HL-60 (cell line): ENCODE measurements around the gene ATP6V1C2.

Source experiments
- CTCF ChIP-seq: IDR thresholded peaks from one replicate; pipeline ENCODE4 v1.5.1; 2011; ENCODE audit warnings: low read length, control low read depth, inconsistent platforms; ENCODE audit not compliant: insufficient read depth
- REST ChIP-seq: IDR thresholded peaks from 2 replicates; pipeline ENCODE4 v1.6.1; 2012; ENCODE audit warnings: low read depth; ENCODE audit not compliant: insufficient replicate concordance

- TF ChIP-seq CTCF = no peak
- TF ChIP-seq REST = no peak
Observed at GRCh38 chr2:10786240-10786982, 65.0 kb downstream of the ATP6V1C2 start.
